ENCODE data around the gene FCF1.
"Not testable (repeated sequence)": the region's sequence is repeated elsewhere in the genome, so short reads cannot be mapped to it uniquely, and the experiment has no call there.

The FCF1 gene

DNA sequence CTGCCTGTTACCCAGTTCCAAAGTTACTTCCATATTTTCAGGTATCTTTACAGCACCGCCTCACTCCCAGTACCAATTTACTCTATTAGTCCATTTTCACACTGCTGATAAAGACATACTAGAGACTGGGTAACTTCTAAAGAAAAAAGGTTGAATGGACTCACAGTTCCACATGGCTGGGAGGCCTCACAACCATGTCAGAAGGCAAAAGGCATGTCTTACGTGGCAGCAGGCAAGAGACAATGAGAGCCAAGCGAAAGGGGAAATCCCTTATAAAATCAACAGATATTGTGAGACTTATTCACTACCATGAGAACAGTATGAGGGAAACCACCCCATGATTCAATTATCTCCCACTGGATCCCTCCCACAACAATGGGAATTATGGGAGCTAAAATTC, 9.9 kb upstream of the FCF1 start:
- no peak for DNase-seq

DNA sequence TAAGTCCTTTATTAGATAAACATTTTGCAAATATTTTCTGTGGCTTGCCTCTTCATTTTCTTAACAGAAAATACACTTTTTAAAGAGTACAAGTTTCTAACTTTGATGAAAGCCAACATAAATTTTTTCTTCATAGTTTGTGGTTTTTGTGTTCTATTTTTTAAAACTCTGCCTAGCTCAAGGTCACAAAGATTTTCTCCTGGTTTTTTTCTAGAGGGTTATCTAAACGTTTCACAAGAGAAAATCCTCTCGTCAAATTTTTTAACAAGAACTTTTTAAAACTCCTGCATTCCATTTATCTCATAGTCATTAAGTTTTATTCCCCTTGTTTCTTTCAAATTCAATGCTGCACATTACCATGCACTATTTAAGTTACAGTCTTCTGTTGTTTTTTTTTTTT, 8.3 kb upstream of the FCF1 start:
- DNase-seq = no peak

DNA sequence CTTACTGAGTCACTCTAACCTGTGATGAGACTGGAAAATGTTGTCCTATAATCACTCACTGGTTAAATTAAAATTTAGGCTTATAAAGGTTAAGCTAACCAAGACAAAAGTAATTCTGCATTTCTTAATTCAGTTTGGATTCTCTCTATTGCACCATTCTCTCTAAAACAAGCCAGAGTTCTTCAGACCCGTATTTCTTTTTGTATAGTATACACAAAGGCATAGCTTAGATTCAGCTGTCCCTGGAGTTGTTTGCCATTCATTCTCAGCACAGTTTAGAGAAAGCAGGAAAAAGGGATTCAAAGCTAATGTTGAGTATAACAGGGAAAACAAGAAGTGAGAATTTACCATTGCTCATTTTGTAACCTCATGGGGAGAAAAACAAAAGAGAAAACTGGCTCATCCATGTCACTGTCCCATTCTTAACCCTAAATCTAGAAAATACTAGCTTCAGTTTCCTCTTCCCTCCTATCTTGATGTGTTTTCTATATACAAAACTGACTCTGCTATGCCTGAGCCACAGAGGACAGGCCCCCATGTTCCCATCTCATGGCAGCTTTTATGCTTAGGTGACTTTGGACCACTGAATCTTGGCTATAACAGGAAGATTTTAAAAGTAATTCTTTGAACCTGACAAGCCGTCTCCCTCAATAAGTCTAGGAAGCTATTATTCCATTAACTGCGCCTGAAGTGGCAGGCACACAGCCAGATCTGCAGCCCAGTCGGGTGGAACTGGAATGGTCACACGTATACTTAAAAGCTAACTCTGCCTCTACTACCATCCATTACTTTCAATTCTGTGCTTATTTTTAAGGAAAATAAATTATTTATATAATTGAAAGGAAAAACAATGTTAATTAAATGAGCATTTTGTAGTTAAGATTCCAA, 7.1 kb upstream of the FCF1 start:
- no peak for DNase-seq

DNA sequence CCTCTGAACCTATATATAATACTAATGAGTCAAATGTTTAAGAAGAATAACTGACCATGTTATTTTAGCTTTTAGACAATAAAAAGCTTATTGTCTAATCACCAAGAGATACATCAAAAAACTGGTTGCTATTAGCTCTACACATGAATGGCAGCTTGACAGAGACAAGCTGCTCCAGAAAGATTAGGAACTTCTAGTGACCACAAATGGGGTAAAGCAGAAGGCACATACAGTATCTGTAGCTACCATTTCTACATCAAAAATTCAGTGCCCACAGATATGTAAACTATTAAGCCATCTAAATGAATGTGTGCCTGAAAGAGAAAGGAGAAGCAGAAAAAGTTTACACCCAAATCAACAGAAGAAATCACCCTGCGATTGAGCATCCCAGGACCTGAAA, 2.5 kb upstream of the FCF1 start:
- no peak for DNase-seq

DNA sequence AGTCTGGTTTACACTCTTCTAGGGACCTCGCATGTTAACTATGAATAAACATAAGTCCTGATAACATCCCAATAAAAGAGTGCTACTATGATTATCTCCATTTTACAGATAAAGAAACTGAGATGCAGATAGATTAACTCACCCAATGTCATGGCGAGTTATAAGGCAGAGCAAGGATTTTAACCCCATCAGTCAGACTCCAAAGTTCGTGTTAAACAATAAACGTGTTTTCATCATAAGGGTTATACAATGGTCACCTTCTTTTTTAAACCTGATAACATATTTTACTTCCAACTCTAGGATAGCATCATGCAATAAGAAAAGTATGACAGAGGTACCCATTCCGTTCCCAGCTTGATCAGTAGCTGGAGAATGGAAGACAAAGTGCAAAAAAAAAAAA, 1.3 kb upstream of the FCF1 start:
- no peak for DNase-seq

DNA sequence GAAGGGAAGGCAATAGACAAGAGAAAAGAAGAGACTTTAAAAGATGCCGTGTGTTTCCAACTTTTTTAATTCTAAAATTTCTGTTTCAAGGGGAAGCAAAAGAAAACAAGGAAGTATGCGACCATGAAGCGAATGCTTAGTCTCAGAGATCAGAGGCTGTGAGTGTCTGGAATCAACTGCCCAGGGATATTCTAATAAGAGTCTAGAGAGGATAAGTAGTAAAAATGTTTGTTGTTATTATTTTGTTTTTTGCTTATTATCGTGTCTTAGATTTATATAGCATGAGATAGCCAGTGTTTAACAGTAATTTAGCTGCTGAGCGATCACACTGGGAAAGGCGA, 421 bp downstream of the FCF1 start:
- DNase-seq = no peak

DNA sequence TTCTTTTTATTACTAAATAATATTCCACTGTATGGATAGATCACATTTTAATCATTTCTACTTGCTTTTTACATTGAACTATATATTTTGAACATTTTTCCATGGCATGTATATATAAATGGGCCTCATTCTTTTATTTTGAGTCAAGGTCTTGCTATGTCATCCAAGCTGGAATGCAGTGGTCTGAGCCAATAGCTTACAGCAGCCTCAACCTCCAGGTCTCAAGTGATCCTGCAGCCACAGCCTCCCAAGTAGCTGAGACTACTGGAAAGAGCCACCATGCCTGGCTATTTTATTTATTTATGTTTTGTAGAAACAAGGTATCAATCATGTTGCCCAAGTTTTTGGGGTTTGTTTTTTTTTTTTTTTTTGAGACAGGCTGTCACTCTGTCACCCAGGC, 7.6 kb downstream of the FCF1 start:
- DNase-seq = no peak

DNA sequence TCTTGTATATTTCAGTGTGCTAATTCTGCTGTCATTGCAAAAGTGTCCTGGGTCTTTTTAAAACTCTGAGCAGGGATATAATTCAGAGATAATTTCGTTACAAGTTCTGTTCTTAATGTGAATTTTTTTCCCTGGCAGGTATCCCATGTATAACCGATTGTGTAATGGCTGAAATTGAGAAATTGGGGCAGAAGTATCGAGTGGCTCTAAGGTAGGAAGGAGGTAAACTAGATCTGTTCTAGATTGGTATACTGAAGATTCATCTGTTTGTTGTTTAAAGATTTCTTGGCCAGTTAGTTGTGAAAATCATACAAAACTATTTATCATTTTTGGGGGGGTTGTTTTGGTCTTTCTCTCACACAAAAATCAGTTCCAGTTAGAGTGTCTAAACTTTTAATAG, 10.2 kb downstream of the FCF1 start:
- no peak for DNase-seq

DNA sequence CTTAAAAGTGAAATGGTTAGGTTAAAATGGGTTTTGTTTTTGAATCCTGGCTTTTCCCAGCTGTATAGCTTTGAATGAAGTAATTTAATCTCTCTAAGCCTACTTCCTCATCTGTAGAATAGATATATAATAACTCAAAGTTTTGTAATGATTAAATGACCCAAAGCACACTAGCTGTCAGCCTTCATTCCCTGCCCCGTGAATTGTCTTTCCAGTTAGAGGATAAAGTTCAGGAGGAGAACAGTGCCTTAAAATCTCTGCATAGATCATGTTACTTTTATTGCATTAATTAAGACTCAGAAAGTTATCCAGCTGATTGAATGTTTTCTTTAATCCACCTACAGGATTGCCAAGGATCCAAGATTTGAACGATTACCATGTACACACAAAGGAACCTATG, 19.4 kb downstream of the FCF1 start:
- DNase-seq = no peak

DNA sequence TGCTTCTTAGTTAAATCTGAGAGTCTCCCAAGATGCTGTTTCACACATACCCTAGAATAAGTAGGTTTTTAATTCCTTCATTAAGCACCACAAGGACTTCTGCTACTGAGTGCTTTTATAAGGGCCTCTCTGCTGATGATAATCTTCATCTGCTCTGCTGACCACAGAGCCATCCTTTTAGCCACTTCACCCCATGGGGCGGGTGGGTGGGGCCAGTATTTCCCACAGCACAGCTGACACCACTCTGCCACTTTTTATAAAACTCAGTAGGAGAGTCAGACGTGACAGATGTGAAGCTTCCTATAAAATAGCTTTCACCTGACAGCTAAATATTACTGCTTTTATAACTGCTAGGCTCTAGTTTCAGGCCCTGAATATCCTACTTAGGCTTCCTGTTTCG, 20.3 kb downstream of the FCF1 start:
- no peak for DNase-seq

DNA sequence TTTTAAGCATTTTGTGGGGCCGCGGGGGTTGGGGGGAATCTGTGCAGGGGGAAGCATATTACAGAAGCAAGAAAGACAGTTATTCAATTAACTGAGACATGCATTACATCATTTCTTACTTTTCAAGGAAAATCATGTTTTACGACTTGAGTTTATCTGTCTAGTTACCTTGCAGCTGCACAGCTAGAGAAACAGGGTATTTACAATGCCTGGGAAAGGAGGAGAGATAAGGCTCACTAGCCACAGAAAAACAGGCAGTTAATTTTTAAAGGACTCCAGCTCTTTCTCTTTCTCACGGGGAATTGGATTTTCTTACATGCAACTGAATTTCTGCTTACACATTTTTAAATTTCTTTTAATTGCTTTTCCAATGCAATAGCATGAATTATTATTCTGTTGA, 22.2 kb downstream of the FCF1 start:
- no peak for DNase-seq

DNA sequence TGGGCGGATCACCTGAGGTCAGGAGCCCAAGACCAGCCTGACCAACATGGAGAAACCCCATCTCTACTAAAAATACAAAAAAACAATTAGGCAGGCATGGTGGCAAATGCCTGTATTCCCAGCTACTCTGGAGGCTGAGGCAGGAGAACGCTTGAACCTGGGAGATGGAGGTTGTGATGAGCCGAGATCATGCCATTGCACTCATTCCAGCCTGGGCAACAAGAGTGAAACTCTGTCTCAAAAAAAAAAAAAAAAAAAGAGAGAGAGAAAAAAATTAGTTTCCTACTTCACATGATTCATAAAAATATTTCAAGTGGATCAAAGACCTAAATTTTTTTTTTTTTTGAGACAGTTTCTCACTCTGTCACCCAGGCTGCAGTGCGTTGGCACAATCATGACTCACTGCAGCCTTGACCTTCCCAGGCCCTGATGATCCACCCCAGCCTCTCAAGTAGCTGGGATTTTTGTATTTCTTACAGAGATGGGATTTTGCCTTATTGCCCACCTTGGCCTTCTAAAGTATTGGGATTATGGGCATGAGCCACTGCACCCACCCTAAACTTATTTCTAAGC, 24.9 kb downstream of the FCF1 start:
- no peak for DNase-seq

DNA sequence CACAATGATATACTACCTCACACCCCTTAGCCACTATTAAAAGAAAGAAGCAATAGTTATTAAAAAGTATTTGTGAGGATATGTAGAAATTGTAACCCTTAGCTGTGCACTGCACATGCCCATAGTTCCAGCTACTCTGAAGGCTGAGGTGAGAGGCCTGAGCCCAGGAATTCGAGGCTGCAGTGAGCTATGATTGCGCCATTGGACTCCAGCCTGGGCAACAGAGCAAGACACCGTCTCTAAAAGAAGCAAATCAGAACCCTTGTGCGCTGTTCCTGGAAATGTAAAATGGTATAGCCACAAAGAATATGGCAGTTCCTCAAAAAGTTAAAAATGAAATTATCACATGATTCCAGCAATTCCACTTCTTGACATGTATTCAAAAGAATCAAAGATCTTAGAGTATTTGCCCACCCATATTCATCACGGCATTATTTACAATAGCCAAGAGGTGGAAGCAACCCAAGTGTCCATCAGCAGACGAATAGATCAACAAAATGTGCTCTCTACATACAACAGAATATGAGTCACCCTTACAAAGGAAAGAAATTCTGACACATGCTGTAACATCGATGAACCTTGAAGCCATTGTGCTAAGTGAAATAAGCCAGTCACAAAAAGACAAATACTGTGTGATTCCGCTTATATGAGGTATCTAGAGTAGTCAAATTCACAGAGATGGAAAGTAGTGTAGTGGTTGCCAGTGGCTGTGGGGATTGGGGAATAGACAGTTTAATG, 26.5 kb downstream of the FCF1 start:
- DNase-seq = no peak

DNA sequence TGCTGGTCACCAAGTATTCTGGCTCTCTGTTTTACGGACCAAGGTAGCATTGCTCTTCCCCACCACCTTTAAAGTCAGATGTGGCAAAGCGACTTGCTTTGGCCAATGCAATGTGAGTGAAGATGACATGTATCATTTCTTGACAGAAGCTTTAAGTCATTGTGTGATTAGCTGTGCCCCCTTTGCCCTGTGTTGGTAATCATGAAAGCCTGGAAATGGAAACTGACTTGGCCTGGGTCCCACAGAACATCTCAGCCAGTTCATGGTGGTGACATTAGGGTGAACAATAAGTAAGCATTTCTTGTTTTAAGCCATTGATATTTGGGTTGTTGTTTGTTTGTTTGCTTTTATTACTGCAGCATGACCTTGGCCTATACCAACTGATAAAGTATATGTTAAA, 34.3 kb downstream of the FCF1 start:
- DNase-seq = no peak

DNA sequence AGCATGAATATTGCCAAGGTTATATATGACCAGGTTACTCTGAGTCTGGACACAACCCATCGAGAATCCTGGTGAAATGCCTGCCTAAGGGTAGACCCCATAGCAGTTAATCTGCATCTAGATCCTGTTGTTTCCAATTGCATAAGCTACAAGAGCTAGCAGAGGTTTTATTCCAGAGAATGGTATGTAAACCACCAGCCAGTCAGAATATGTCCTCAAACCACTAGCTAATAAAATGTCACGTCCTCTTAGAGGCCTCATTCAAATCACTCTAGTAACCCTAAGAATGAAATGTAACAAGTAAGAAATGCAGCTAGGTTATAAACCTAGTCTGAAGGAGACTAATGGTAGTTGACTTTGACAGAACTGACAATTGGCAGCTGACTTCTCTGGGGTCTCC, 41.2 kb downstream of the FCF1 start:
- DNase-seq = no peak

DNA sequence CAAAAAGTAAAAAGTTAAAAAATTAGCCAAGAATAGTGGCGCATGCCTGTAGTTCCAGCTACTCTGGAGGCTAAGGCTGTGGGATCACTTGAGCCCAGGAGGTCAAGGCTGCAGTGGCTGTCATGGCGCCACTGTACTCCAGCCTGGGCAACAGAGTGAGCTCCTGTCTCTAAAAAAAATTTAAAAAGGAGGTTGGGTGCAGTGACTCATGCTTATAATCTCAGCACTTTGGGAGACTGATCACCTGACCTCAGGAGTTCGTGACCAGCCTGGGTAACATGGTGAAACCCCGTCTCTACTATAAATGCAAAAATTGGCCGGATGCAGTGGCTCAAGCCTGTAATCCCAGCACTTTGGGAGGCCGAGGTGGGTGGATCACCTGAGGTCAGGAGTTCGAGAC, 42.0 kb downstream of the FCF1 start:
- no peak for DNase-seq

DNA sequence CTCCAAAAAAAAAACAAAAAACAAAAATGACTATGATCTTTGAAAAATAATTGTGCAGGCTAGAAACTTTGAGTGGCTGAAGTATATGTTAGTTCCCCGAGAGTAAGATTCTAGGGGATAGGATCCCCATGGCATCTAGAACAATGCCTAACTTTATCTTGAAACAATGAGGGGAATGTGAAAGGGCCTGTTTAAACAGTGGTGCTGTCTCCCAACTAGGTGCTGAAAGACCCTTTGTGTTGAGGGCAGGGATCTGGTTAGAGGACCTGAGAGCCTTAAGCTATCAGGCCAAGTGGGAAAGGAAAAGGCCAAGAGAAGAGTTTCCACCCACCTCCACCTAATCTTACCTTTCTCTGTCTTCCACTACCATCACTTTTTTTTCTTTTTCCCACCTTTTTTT, 43.4 kb downstream of the FCF1 start:
- no peak for DNase-seq

DNA sequence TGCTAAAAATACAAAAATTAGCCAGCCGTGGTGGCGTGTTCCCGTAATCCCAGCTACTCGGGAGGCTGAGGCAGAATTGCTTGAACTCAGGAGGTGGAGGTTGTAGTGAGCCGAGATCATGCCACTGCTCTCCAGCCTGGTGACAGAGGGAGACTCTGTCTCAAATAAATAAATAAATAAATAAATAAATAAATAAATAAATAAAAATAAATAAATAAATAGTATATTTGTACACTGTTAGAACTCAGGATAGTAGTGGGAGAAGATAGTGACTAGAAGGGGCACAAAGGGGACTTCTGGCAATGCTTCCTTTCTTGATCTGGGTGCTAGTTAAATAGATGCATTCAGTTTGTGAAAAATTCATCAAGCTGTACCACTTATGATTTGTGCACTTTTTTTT, 45.6 kb downstream of the FCF1 start:
- not testable (repeated sequence) for DNase-seq

DNA sequence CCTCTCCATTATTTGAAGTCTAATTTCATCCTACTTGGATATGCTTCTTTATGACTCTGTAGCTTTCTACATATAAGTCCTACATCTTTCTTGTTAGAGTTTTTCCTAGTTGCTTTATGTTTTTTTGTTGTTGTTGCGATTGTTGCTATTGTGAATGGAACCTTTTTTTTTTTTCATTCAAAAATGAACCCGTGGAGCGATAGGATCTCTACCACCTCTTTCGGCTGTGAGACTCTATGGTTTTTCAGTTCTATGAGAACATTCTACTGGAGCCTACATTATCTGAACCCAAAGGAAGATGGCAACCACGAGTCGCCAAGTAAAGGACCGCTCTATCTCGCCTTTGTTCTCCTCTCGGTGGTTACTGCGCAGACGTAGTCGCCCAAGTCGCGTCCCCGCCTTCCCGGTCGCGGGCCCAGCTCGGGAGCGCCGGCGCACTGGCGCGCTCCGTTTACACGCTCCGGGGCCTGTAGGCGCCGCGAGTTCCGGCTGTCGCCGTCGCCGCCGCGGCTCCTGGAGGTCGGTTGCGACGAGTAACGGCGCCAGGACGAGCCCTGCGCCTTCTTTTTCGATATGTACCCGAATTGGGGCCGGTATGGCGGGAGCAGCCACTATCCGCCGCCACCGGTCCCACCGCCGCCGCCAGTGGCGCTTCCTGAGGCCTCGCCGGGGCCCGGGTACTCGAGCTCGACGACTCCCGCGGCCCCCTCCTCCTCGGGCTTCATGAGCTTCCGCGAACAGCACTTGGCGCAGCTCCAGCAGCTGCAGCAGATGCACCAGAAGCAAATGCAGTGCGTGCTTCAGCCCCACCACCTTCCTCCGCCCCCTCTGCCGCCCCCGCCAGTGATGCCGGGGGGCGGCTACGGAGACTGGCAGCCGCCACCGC, 50.2 kb downstream of the FCF1 start, which contains the start of gene YLPM1:
YLPM1 (plus strand) TSS at position 400 of the 886 bp plus-strand sequence; CDS start at position 574, 174 bp downstream.
- peak; percentile 69 to 97 for DNase-seq

DNA sequence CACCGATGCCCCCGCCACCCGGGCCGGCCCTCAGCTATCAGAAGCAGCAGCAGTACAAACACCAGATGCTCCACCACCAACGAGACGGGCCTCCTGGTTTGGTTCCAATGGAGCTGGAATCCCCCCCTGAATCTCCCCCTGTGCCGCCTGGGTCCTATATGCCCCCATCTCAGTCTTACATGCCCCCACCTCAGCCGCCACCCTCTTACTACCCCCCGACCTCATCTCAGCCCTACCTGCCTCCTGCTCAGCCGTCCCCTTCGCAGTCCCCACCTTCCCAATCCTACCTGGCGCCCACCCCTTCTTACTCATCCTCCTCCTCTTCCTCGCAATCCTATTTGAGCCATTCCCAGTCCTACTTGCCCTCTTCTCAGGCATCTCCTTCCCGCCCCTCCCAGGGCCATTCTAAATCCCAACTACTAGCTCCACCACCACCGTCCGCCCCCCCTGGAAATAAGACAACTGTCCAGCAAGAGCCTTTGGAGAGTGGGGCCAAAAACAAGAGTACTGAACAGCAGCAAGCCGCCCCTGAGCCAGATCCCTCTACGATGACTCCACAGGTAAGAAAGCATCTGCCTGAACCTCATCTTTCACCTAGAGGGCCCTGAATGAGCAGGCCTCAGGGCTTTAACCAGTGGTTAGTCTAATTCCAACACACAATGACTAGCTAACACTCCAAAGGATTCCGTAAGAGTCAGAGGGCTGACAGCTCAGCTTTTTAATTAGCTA, 51.0 kb downstream of the FCF1 start:
- DNase-seq = no peak

DNA sequence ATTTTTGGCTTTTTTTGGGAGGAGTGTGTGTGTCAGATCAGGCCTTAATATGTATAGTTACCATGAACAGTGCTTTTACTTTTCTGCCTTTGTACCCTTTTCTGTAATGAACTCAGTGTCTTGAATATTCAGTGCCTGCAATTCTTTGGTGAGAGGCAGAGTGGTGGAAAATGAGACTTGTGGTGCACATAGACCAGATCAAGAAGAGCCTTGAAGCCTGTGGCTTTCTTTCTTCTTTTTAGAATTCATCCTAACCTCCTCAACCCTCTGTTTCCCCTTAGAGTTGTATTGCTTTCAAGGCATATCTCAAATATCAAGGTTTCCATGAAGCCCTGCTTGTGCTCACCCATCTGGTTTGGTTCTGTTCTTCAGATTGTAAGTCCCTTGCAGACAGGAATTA, 52.8 kb downstream of the FCF1 start:
- DNase-seq = no peak

DNA sequence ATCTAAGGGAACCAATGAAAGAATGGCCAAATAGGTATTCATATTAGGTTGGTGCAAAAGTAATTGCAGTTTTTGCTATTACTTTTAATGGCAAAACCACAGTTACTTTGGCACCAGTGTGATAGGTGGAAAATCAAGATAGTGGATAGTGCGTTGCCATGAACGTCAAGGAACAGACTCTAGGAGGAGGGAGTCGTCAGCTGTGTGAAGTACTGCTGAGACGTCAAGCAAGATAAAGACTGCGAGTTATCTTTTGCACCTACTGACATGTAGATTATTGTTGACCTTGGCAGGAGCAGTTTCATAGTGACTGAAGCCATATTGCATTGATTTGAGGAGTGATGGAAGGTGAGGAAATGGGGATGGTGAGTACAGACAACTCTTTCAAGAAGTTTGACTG, 58.5 kb downstream of the FCF1 start:
- DNase-seq = no peak

Measured in bone marrow (tissue), 2 donors.